ENCODE measurements around the gene TSPEAR. TPM values are rescaled to one million over a fixed set of nuclear protein-coding genes. Genes with fewer than 3 reads are reported as not detected.
A peak's percentile ranks its signal among the peaks of the same experiment; 100 is the strongest.

Gene TSPEAR
- total and polyA plus RNA-seq, 7 donors, result not detected

- ATAC-seq (no peak), DNase-seq (peak in 1 of 2 donors; percentile 30)
- H3K4me1 ChIP-seq, result no peaks in the 10 kb centered on the region
- no peak overlapping the region for H3K27ac ChIP-seq
- TF ChIP-seq CTCF (IDR thresholded peaks at IDR 0.05), result no peak
- H3K9me3 ChIP-seq, result no peaks in the 10 kb centered on the region
- intact Hi-C loops (cut with DNase I), result no loop called here
- WGBS, 3 donors, result 44 to 56% (median 53%) methylated on average over 9 of the region's 9 CpGs
- H3K4me3 ChIP-seq, result no peak overlapping the region
- peaks cover 0 to 68% (median 37%) of the 10 kb centered on the region in 3 donors for H3K27me3 ChIP-seq (ENCODE audit: insufficient read depth in 3 of 3, low read length in 2 of 3)
- H3K36me3 ChIP-seq (ENCODE audit: insufficient read depth in 1 of 2, low read depth in 1 of 2), result no peaks in the 10 kb centered on the region
These were observed 1.8 kb upstream of the TSPEAR start for GRCh38 chr21:44713130-44713529.

GRCh38 chr21:44712203-44713028, 1.0 kb upstream of the TSPEAR start:
- ATAC-seq (no peak), DNase-seq (peak in 1 of 2 donors; percentile 9)
- WGBS, 3 donors, result 18 to 19% (median 19%) methylated on average over 21 to 22 of the region's 22 CpGs
- no peaks in the 10 kb centered on the region for H3K36me3 ChIP-seq (ENCODE audit: insufficient read depth in 1 of 2, low read depth in 1 of 2)
- H3K27ac ChIP-seq, result no peak overlapping the region
- TF ChIP-seq CTCF (IDR thresholded peaks at IDR 0.05), result no peak
- H3K4me1 ChIP-seq, result no peaks in the 10 kb centered on the region
- H3K9me3 ChIP-seq, result no peaks in the 10 kb centered on the region
- no peak overlapping the region for H3K4me3 ChIP-seq
- intact Hi-C loops (cut with DNase I), result no loop called here
- peaks cover 0 to 71% (median 43%) of the 10 kb centered on the region in 3 donors for H3K27me3 ChIP-seq (ENCODE audit: insufficient read depth in 3 of 3, low read length in 2 of 3)

GRCh38 chr21:44710756-44711326, 531 bp downstream of the TSPEAR start:
- no peaks in the 10 kb centered on the region for H3K9me3 ChIP-seq
- no peak for TF ChIP-seq CTCF (IDR thresholded peaks at IDR 0.05)
- intact Hi-C loops (cut with DNase I), result no loop called here
- WGBS, 3 donors, result 5 to 9% (median 5%) methylated on average over 20 of the region's 20 CpGs
- no peaks in the 10 kb centered on the region for H3K4me1 ChIP-seq
- ATAC-seq (no peak), DNase-seq (peak in 1 of 2 donors; percentile 35)
- no peak overlapping the region for H3K27ac ChIP-seq
- H3K4me3 ChIP-seq, result no peak overlapping the region
- peaks cover 0 to 87% (median 53%) of the 10 kb centered on the region in 3 donors for H3K27me3 ChIP-seq (ENCODE audit: insufficient read depth in 3 of 3, low read length in 2 of 3)
- no peaks in the 10 kb centered on the region for H3K36me3 ChIP-seq (ENCODE audit: insufficient read depth in 1 of 2, low read depth in 1 of 2)

- no peaks in the 10 kb centered on the region for H3K4me1 ChIP-seq
- peaks cover 0 to 91% (median 53%) of the 10 kb centered on the region in 3 donors for H3K27me3 ChIP-seq (ENCODE audit: insufficient read depth in 3 of 3, low read length in 2 of 3)
- H3K4me3 ChIP-seq, result no peak overlapping the region
- ATAC-seq (no peak), DNase-seq (peak in 1 of 2 donors; percentile 37)
- H3K9me3 ChIP-seq, result no peaks in the 10 kb centered on the region
- no peaks in the 10 kb centered on the region for H3K36me3 ChIP-seq (ENCODE audit: insufficient read depth in 1 of 2, low read depth in 1 of 2)
- TF ChIP-seq CTCF (IDR thresholded peaks at IDR 0.05), result no peak
- intact Hi-C loops (cut with DNase I), result no loop called here
- WGBS, 3 donors, result 2 to 4% (median 2%) methylated on average over 17 of the region's 17 CpGs
- no peak overlapping the region for H3K27ac ChIP-seq
These were observed 1.1 kb downstream of the TSPEAR start for GRCh38 chr21:44710294-44710665.

Data from psoas muscle (tissue), 8 donors.